RWPE1 (cell line): ENCODE results near the gene SEL1L3.

Source experiments
- CTCF ChIA-PET: fragments of 350-600 bp; sonication (Branson Sonifier 250); formaldehyde crosslinking; extraction: SDS; loops from one replicate; lab custom pipeline; 2021; lab: Yijun Ruan, JAX
- POLR2A ChIA-PET: fragments of 400-600 bp; formaldehyde crosslinking; extraction: SDS; loops from one replicate; lab custom pipeline; 2020; ENCODE audit warnings: antibody characterized with exemption; ENCODE audit not compliant: low non-redundant PET; lab: Yijun Ruan, JAX
- DNase-seq: peaks from one replicate; pipeline ENCODE4 v3.0.0; 2012; ENCODE audit warnings: low spot score
- H3K27ac ChIP-seq: fragments of 450-650 bp; 2 replicates; pipeline ENCODE4 v1.5.1; 2017
- CTCF ChIP-seq: fragments of 450-650 bp; conservative IDR thresholded peaks from 2 replicates; pipeline ENCODE4 v1.5.1; 2017; ENCODE audit warnings: low read depth, mild to moderate bottlenecking

SEL1L3 gene

GRCh38 chr4:25795091-25795490 lies 67.7 kb downstream of the SEL1L3 start:
- no peak for TF ChIP-seq CTCF
- H3K27ac ChIP-seq, result no peak overlapping the region
- no peak for DNase-seq
- ChIA-PET CTCF (interaction anchor here (1.0 kb wide), 1 partner anchor 355 kb away, joined by 3 read pairs; no protein-coding TSS in a partner anchor), POLR2A (no interaction called here)

- ChIA-PET CTCF (interaction anchor here (1.2 to 1.4 kb wide), 2 partner anchors 14 to 262 kb away, joined by 4 to 8 read pairs; no protein-coding TSS in a partner anchor), POLR2A (no interaction called here)
- DNase-seq, result no peak
- H3K27ac ChIP-seq, result no peak overlapping the region
- TF ChIP-seq CTCF, result no peak
These were observed 69.9 kb downstream of the SEL1L3 start for GRCh38 chr4:25792876-25793275.

- ChIA-PET POLR2A (no interaction called here), CTCF (interaction anchor here (0.5 to 1.4 kb wide), 7 partner anchors 11 to 351 kb away, joined by 3 to 8 read pairs (median 4); no protein-coding TSS in a partner anchor)
- peak; percentile 41 for DNase-seq
- no peak overlapping the region for H3K27ac ChIP-seq
- TF ChIP-seq CTCF, result peak; percentile 28; the same call in 1 of the 2 replicates
These were observed 70.5 kb downstream of the SEL1L3 start for GRCh38 chr4:25792200-25792791.

GRCh38 chr4:25790024-25790423 lies 72.8 kb downstream of the SEL1L3 start:
- DNase-seq, result no peak
- ChIA-PET CTCF (interaction anchor here (0.6 kb wide), 2 partner anchors 27 to 405 kb away, joined by 3 to 6 read pairs; no protein-coding TSS in a partner anchor), POLR2A (no interaction called here)
- no peak for TF ChIP-seq CTCF
- no peak overlapping the region for H3K27ac ChIP-seq

- DNase-seq, result no peak
- no peak overlapping the region; the same call in 1 of the 2 replicates for H3K27ac ChIP-seq
- TF ChIP-seq CTCF, result no peak
- ChIA-PET CTCF (no interaction called here), POLR2A (no interaction called here)
These were observed 74.0 kb downstream of the SEL1L3 start for GRCh38 chr4:25788703-25789238.

- DNase-seq, result no peak
- ChIA-PET CTCF (interaction anchor here (0.5 kb wide), 1 partner anchor 47 kb away, joined by 3 read pairs; no protein-coding TSS in a partner anchor), POLR2A (interaction anchor here (0.8 kb wide), 1 partner anchor 26 kb away, joined by 4 read pairs; no protein-coding TSS in a partner anchor)
- TF ChIP-seq CTCF, result no peak
- H3K27ac ChIP-seq, result no peak overlapping the region
These were observed 76.2 kb downstream of the SEL1L3 start for GRCh38 chr4:25786497-25787065.
